ENCODE results near the gene IGFL3. TPM values are rescaled to one million over a fixed set of nuclear protein-coding genes. Genes with fewer than 3 reads are reported as not detected.

IGFL3 gene
- total and polyA plus RNA-seq, 2 of the 13 experiments (the other 11 are each of a cell fraction or from before 2014, with no cell fraction given) = not detected

DNA sequence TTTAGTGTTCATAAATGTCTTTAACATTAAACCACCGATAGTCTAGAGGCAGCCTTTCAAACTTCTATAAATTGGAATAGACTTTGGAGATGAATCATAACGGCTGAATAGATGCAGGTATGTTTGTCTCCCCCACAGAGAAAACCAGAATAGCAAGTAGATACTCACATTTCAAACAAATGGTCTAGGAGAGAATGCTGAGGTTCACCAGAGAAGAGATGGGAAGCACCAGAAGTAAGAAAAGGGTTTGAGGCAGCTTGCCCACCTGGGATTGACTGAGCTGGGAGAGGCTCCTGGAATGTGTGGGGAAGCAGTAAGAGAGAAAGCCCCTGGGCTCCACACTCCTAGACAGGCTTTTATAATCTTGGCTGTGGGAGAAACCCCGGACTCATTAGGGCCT, 6.4 kb downstream of the IGFL3 start:
- FAIRE-seq = no peak
- in situ Hi-C loops (cut with HindIII; ENCODE audit: extremely low pct_ligation_motif_present, low pct_unique_long_range_greater_than_20kb) (no loop called here), intact Hi-C loops (cut with micrococcal nuclease; ENCODE audit: unreplicated experiment) (no loop called here)
- no peak overlapping the region for H3K27ac ChIP-seq (ENCODE audit: extremely low read length, insufficient read depth, low read length)
- whole genome bisulfite sequencing (ENCODE audit: low lambda C conversion rate) = 25% methylated on average over 2 of the region's 3 CpGs
- POLR2A ChIA-PET = no interaction called here
- no peak for TF ChIP-seq RAD21 (CRISPR knock-in tag; IDR thresholded peaks at IDR 0.05)
- no peak for TF ChIP-seq NFE2 (CRISPR knock-in tag; IDR thresholded peaks at IDR 0.05)
- TF ChIP-seq BRF2 (CRISPR knock-in tag; IDR thresholded peaks at IDR 0.05) = no peak
- TF ChIP-seq GABPA (IDR thresholded peaks at IDR 0.05; ENCODE audit: low read depth, low read length) = no peak
- no peak for TF ChIP-seq GABPA (CRISPR knock-in tag; IDR thresholded peaks at IDR 0.05; ENCODE audit: low read depth)
- TF ChIP-seq ZNF414 (CRISPR knock-in tag; IDR thresholded peaks at IDR 0.05) = no peak
- no peak for TF ChIP-seq JUN (CRISPR knock-in tag; IDR thresholded peaks at IDR 0.05)
- TF ChIP-seq SYNCRIP (IDR thresholded peaks at IDR 0.05; ENCODE audit: insufficient read depth, low read depth, low read length) = no peak
- no peak for TF ChIP-seq TBL1XR1 (IDR thresholded peaks at IDR 0.05; ENCODE audit: borderline replicate concordance, low read length, partially characterized antibody)
- no peak for TF ChIP-seq ARNT2 (CRISPR knock-in tag; IDR thresholded peaks at IDR 0.05; ENCODE audit: low read depth)
- TF ChIP-seq FOXP4 (CRISPR knock-in tag; IDR thresholded peaks at IDR 0.05) = no peak
- no peak for TF ChIP-seq MXD4 (CRISPR knock-in tag; IDR thresholded peaks at IDR 0.05)
- TF ChIP-seq TCF7 (IDR thresholded peaks at IDR 0.05; ENCODE audit: low read depth) = no peak
- TF ChIP-seq ZFP36L1 (CRISPR knock-in tag; IDR thresholded peaks at IDR 0.05) = no peak
- no peak for TF ChIP-seq PAXIP1 (CRISPR knock-in tag; conservative IDR thresholded peaks at IDR 0.05)
- TF ChIP-seq, protein P1, sequence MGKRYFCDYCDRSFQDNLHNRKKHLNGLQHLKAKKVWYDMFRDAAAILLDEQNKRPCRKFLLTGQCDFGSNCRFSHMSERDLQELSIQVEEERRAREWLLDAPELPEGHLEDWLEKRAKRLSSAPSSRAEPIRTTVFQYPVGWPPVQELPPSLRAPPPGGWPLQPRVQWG (CRISPR knock-in tag; IDR thresholded peaks at IDR 0.05; ENCODE audit: borderline replicate concordance, low read depth) = no peak
- CTCF ChIA-PET (ENCODE audit: low intra/inter-chr PET ratio, low total read pairs) = no interaction called here
- no peak for ATAC-seq
- no peak overlapping the region for H3K4me3 ChIP-seq (replicated peaks in 1 of 3; ENCODE audit: insufficient read depth in 1 of 3, low read depth in 2 of 3, low read length in 3 of 3)
- H4K20me1 ChIP-seq (ENCODE audit: insufficient read depth, low read length) = no peaks in the 10 kb centered on the region
- no peak overlapping the region for H3K9ac ChIP-seq (ENCODE audit: insufficient read depth, low read depth, low read length)
- no peaks in the 10 kb centered on the region for H3K4me1 ChIP-seq (ENCODE audit: insufficient read depth, low read length)
- H3K9me3 ChIP-seq (ENCODE audit: low read length) = no peaks in the 10 kb centered on the region
- H3K27me3 ChIP-seq (ENCODE audit: control insufficient read depth in 1 of 2, insufficient read depth in 2 of 2, low read length in 2 of 2) = no peaks in the 10 kb centered on the region; a peak in 2 of 5 replicates
- no peaks in the 10 kb centered on the region for H3K79me2 ChIP-seq (ENCODE audit: insufficient read depth, low read length)
- no peaks in the 10 kb centered on the region for H3K36me3 ChIP-seq (replicated peaks in 1 of 2; ENCODE audit: control insufficient read depth in 1 of 2, insufficient read depth in 2 of 2, low read length in 2 of 2)
- no peak overlapping the region for H2AFZ ChIP-seq (ENCODE audit: low read length)
- H3K4me2 ChIP-seq (ENCODE audit: low read depth, low read length) = no peak overlapping the region
- no TSS peak for BruUV-seq (replicated peaks)
- no peak for DNase-seq (ENCODE audit: low spot score)

Data from HepG2 (cell line).